CD4-positive, alpha-beta T cell (primary cell): ENCODE measurements around the gene POLR2C. TPM values are rescaled to one million over a fixed set of nuclear protein-coding genes. Genes with fewer than 3 reads are reported as not detected.

ENCODE experiments used
- ATAC-seq: fragments of 200-7000 bp; cut with Tn5 transposase; one replicate; pipeline ENCODE4 v1.10.0; 2022; ENCODE audit warnings: mild to moderate bottlenecking; ENCODE audit not compliant: poor library complexity
- CTCF ChIA-PET: fragments of 350-600 bp; sonication (Branson Sonifier 250); formaldehyde crosslinking; loops from one replicate; lab custom pipeline; 2021; ENCODE audit warnings: antibody characterized with exemption, inconsistent platforms; lab: Charles Lee
- POLR2A ChIA-PET: fragments of 350-600 bp; sonication (Branson Sonifier 250); formaldehyde crosslinking; loops from one replicate; lab custom pipeline; 2021; ENCODE audit warnings: antibody characterized with exemption, inconsistent platforms; lab: Charles Lee
- DNase-seq, 14 experiments: peaks; one replicate each; pipeline ENCODE4 v3.0.0-alpha.2; 2013 to 2020; ENCODE audit warnings: mixed read lengths in 2 of 14
- H3K27ac ChIP-seq, 2 donors: one replicate each; pipeline versions ENCODE4 v1.5.1 to v1.7.0; 2013; ENCODE audit warnings: low read length in 2 of 2, low read depth in 1 of 2, mild to moderate bottlenecking in 1 of 2
- H3K27me3 ChIP-seq, 2 experiments: 1 replicate in 1 of 2; 2 replicates in 1 of 2; pipeline versions ENCODE4 v1.6.1 to v1.7.0; 2013; ENCODE audit warnings: low read length in 2 of 2, control low read depth in 1 of 2, mild to moderate bottlenecking in 1 of 2, moderate library complexity in 1 of 2; ENCODE audit not compliant: insufficient read depth in 2 of 2, control insufficient read depth in 1 of 2
- H3K36me3 ChIP-seq: one replicate; pipeline ENCODE4 v1.6.1; 2013; ENCODE audit warnings: low read length, control low read depth; ENCODE audit not compliant: insufficient read depth
- H3K4me1 ChIP-seq: one replicate; pipeline ENCODE4 v1.6.1; 2013; ENCODE audit warnings: low read length, control low read depth; ENCODE audit not compliant: insufficient read depth
- H3K4me3 ChIP-seq: one replicate; pipeline ENCODE4 v1.5.1; 2013; ENCODE audit warnings: mild to moderate bottlenecking, low read length, moderate library complexity
- H3K9me3 ChIP-seq, 2 experiments: 1 replicate in 1 of 2; 2 replicates in 1 of 2; pipeline versions ENCODE4 v1.6.1 to v1.7.0; 2013; ENCODE audit warnings: low read length in 2 of 2, mild to moderate bottlenecking in 2 of 2, control low read depth in 1 of 2, moderate library complexity in 1 of 2; ENCODE audit not compliant: control insufficient read depth in 1 of 2, insufficient read depth in 1 of 2
- H3K27ac Mint-ChIP-seq: one replicate; pipeline ENCODE4 v1.8.0; 2020; ENCODE audit warnings: mixed read lengths
- H3K27me3 Mint-ChIP-seq: one replicate; pipeline ENCODE4 v1.8.0; 2021; ENCODE audit warnings: mixed read lengths
- H3K36me3 Mint-ChIP-seq: one replicate; pipeline ENCODE4 v1.8.0; 2021; ENCODE audit warnings: low read depth, mixed read lengths
- H3K4me1 Mint-ChIP-seq: one replicate; pipeline ENCODE4 v1.8.0; 2021; ENCODE audit warnings: low read depth, mixed read lengths
- H3K4me3 Mint-ChIP-seq: one replicate; pipeline ENCODE4 v1.8.0; 2020; ENCODE audit warnings: mild to moderate bottlenecking, mixed read lengths
- H3K9me3 Mint-ChIP-seq: one replicate; pipeline ENCODE4 v1.8.0; 2020; ENCODE audit warnings: mixed read lengths
- CTCF ChIP-seq: fragments of 200-600 bp; IDR thresholded peaks from one replicate; pipeline ENCODE4 v1.8.0; 2022; ENCODE audit warnings: antibody characterized with exemption, mild to moderate bottlenecking
- intact Hi-C, 2 experiments: fragments of 100-400 bp; cut with DNase I in 1 of 2; cut with micrococcal nuclease in 1 of 2; formaldehyde crosslinking; loops; one replicate each; pipeline versions ENCODE4 v1.15.1 to v1.9.0; 2023 to 2025; cut with DNase I, micrococcal nuclease
- total RNA-seq, 174 experiments: library from RNA in 2 of 174; stranded (reverse) in 2 of 174; gene quantifications; one replicate each; pipeline ENCODE4 v1.2.3 and lab custom pipeline; 2021 to 2026

Gene POLR2C
- total RNA-seq, 2 experiments from 2014 or later: 124 to 125 TPM

GRCh38 chr16:57481421-57481820, 18.9 kb downstream of the POLR2C start:
- DNase-seq: no peak
- H3K4me3 Mint-ChIP-seq: no peak overlapping the region

GRCh38 chr16:57482845-57483545, 20.5 kb downstream of the POLR2C start:
- DNase-seq (no peak), ATAC-seq (no peak)
- no peaks in the 10 kb centered on the region for H3K9me3 ChIP-seq
- Mint-ChIP-seq H3K9me3 (no peaks in the 10 kb centered on the region), H3K4me1 (peaks cover 34% of the 10 kb centered on the region), H3K4me3 (peak overlapping the region; percentile 66), H3K27ac (no peak overlapping the region), H3K27me3 (no peaks in the 10 kb centered on the region), H3K36me3 (no peaks in the 10 kb centered on the region)
- peaks cover 23% of the 10 kb centered on the region for H3K4me1 ChIP-seq
- intact Hi-C loops: no loop called here
- no peaks in the 10 kb centered on the region for H3K36me3 ChIP-seq
- H3K27ac ChIP-seq: no peak overlapping the region
- H3K4me3 ChIP-seq: no peak overlapping the region
- CTCF ChIA-PET: interaction anchor here (1.3 kb wide), 1 partner anchor 21 kb away, joined by 4 read pairs; the partner anchor contains the start of gene POLR2C
- TF ChIP-seq CTCF: no peak
- H3K27me3 ChIP-seq: no peaks in the 10 kb centered on the region
- POLR2A ChIA-PET: interaction anchor here (1.0 kb wide), 1 partner anchor 8 kb away, joined by 3 read pairs; no protein-coding TSS in a partner anchor

More at GRCh38 chr16:57481421-57481820, 18.9 kb downstream of the POLR2C start:
- TF ChIP-seq CTCF: no peak
- CTCF ChIA-PET: interaction anchor here (1.3 kb wide), 1 partner anchor 19 kb away, joined by 3 read pairs; the partner anchor contains the start of gene POLR2C
- POLR2A ChIA-PET: interaction anchor here (1.0 to 1.3 kb wide), 2 partner anchors 17 to 53 kb away, joined by 3 read pairs; no protein-coding TSS in a partner anchor
- H3K27ac ChIP-seq: no peak overlapping the region
- H3K27me3 ChIP-seq: no peaks in the 10 kb centered on the region
- H3K4me1 ChIP-seq: peaks cover 29% of the 10 kb centered on the region
- intact Hi-C loops: no loop called here
- Mint-ChIP-seq H3K27me3 (no peaks in the 10 kb centered on the region), H3K27ac (no peak overlapping the region), H3K36me3 (no peaks in the 10 kb centered on the region), H3K4me1 (peaks cover 23% of the 10 kb centered on the region), H3K9me3 (no peaks in the 10 kb centered on the region)
- no peak for ATAC-seq
- H3K36me3 ChIP-seq: no peaks in the 10 kb centered on the region
- H3K9me3 ChIP-seq: no peaks in the 10 kb centered on the region
- no peak overlapping the region for H3K4me3 ChIP-seq

- Mint-ChIP-seq H3K9me3 (no peaks in the 10 kb centered on the region), H3K4me3 (peak overlapping the region; percentile 34), H3K27me3 (no peaks in the 10 kb centered on the region), H3K4me1 (peaks cover 34% of the 10 kb centered on the region), H3K27ac (no peak overlapping the region), H3K36me3 (no peaks in the 10 kb centered on the region)
- Histone ChIP-seq H3K4me3 (no peak overlapping the region), H3K4me1 (peaks cover 22% of the 10 kb centered on the region), H3K36me3 (no peaks in the 10 kb centered on the region), H3K27me3 (no peaks in the 10 kb centered on the region), H3K27ac (no peak overlapping the region), H3K9me3 (no peaks in the 10 kb centered on the region)
- DNase-seq (no peak), ATAC-seq (no peak)
- ChIA-PET CTCF (interaction anchor here (1.3 kb wide), 1 partner anchor 22 kb away, joined by 4 read pairs; the partner anchor contains the start of gene POLR2C), POLR2A (interaction anchor here (1.0 to 6.4 kb wide), 3 partner anchors 9 to 54 kb away, joined by 3 to 49 read pairs (median 3); partner anchors contain the start of gene CCDC102A)
- intact Hi-C loops: no loop called here
- TF ChIP-seq CTCF: no peak
These were observed 21.4 kb downstream of the POLR2C start for GRCh38 chr16:57483725-57484514.
